Neural progenitor cell (in vitro differentiated cells): Measurements from ENCODE around the gene ENC1. TPM values are rescaled to one million over a fixed set of nuclear protein-coding genes. Genes with fewer than 3 reads are reported as not detected.
A peak's percentile ranks its signal among the peaks of the same experiment; 100 is the strongest.

Source experiments
- DNase-seq: peaks from one replicate; pipeline ENCODE4 v3.0.0-alpha.2; 2016; ENCODE audit warnings: low spot score
- H2AFZ ChIP-seq: fragments of 200-600 bp; sonication (generic); replicated peaks from 2 replicates; pipeline ENCODE4 v1.6.1; 2016; ENCODE audit warnings: antibody characterized with exemption
- H3F3A ChIP-seq: fragments of 200-600 bp; sonication (generic); 2 replicates; pipeline ENCODE4 v1.6.1; 2016; ENCODE audit warnings: antibody characterized with exemption, low read depth
- H3K27ac ChIP-seq: fragments of 200-600 bp; sonication (generic); 2 replicates; pipeline ENCODE4 v1.5.1; 2016; ENCODE audit warnings: mild to moderate bottlenecking
- H3K27me3 ChIP-seq: fragments of 200-600 bp; sonication (generic); 2 replicates; pipeline ENCODE4 v1.6.1; 2016; ENCODE audit warnings: mild to moderate bottlenecking, moderate library complexity
- H3K36me3 ChIP-seq: fragments of 200-600 bp; sonication (generic); 2 replicates; pipeline ENCODE4 v1.5.1; 2016
- H3K4me1 ChIP-seq: fragments of 200-600 bp; sonication (generic); 2 replicates; pipeline ENCODE4 v1.6.1; 2016; ENCODE audit warnings: mixed run types
- H3K4me2 ChIP-seq: fragments of 200-600 bp; sonication (generic); 2 replicates; pipeline ENCODE4 v1.6.1; 2016
- H3K4me3 ChIP-seq: fragments of 200-600 bp; sonication (generic); 2 replicates; pipeline ENCODE4 v1.5.1; 2016
- H3K79me2 ChIP-seq: fragments of 200-600 bp; sonication (generic); 2 replicates; pipeline ENCODE4 v1.6.1; 2016; ENCODE audit warnings: low read depth
- H3K9ac ChIP-seq: fragments of 200-600 bp; sonication (generic); 2 replicates; pipeline ENCODE4 v1.6.1; 2016
- H3K9me3 ChIP-seq: fragments of 200-600 bp; sonication (generic); 2 replicates; pipeline ENCODE4 v1.5.1; 2016; ENCODE audit warnings: low read depth
- H4K20me1 ChIP-seq: fragments of 200-600 bp; sonication (generic); 2 replicates; pipeline ENCODE4 v1.6.1; 2016; ENCODE audit warnings: low read depth
- H3K27ac Mint-ChIP-seq: 3 replicates; pipeline ENCODE4 v1.8.0; 2021; ENCODE audit warnings: mixed read lengths
- H3K27me3 Mint-ChIP-seq: 2 replicates; pipeline ENCODE4 v1.8.0; 2022; ENCODE audit warnings: low read depth, mild to moderate bottlenecking, inconsistent platforms, moderate library complexity, mixed read lengths; ENCODE audit not compliant: insufficient read depth
- H3K36me3 Mint-ChIP-seq: 3 replicates; pipeline ENCODE4 v1.8.0; 2021; ENCODE audit warnings: mixed read lengths
- H3K4me1 Mint-ChIP-seq: 3 replicates; pipeline ENCODE4 v1.8.0; 2021; ENCODE audit warnings: mixed read lengths
- H3K4me3 Mint-ChIP-seq: 3 replicates; pipeline ENCODE4 v1.8.0; 2021; ENCODE audit warnings: mild to moderate bottlenecking, moderate library complexity, mixed read lengths
- H3K9me3 Mint-ChIP-seq: 3 replicates; pipeline ENCODE4 v1.8.0; 2020; ENCODE audit warnings: mixed read lengths
- CTCF ChIP-seq: fragments of 200-600 bp; sonication (generic); IDR thresholded peaks from 2 replicates; pipeline ENCODE4 v1.5.1; 2017; ENCODE audit warnings: antibody characterized with exemption, mild to moderate bottlenecking
- EZH2 ChIP-seq: fragments of 200-600 bp; sonication (generic); IDR thresholded peaks from 2 replicates; pipeline ENCODE4 v1.6.1; 2017; ENCODE audit warnings: antibody characterized with exemption, mild to moderate bottlenecking, moderate library complexity
- EZH2phosphoT487 ChIP-seq: fragments of 200-600 bp; sonication (generic); IDR thresholded peaks from 2 replicates; pipeline ENCODE4 v1.6.1; 2017; ENCODE audit warnings: antibody characterized with exemption
- total RNA-seq: library from RNA; depleted of rRNA; stranded (reverse); fragments of >200 nt; gene quantifications from 2 replicates; pipeline ENCODE4 v1.2.3, GENCODE V29; 2015; ENCODE audit warnings: low replicate concordance

ENC1 gene
- total RNA-seq, 1 donor from 2014 or later: 73.8 TPM

- peaks cover 8% of the 10 kb centered on the region for H3K36me3 Mint-ChIP-seq
- Histone ChIP-seq H2AFZ (no peak overlapping the region), H3K4me1 (peaks cover 43% of the 10 kb centered on the region), H3F3A (peaks cover 36% of the 10 kb centered on the region), H3K27ac (no peak overlapping the region), H3K27me3 (no peaks in the 10 kb centered on the region), H4K20me1 (peaks cover 13% of the 10 kb centered on the region), H3K4me3 (no peak overlapping the region), H3K36me3 (peaks cover 3% of the 10 kb centered on the region), H3K9me3 (no peaks in the 10 kb centered on the region), H3K4me2 (peak overlapping the region; percentile 46), H3K9ac (no peak overlapping the region), H3K79me2 (peaks cover 15% of the 10 kb centered on the region)
- no peak for DNase-seq
- H3K27ac Mint-ChIP-seq: peak overlapping the region; percentile 88
- peaks cover 7% of the 10 kb centered on the region for H3K27me3 Mint-ChIP-seq
- H3K4me3 Mint-ChIP-seq: no peak overlapping the region
- TF ChIP-seq CTCF (no peak), EZH2 (no peak), EZH2phosphoT487 (no peak)
- H3K9me3 Mint-ChIP-seq: peaks cover 10% of the 10 kb centered on the region
- H3K4me1 Mint-ChIP-seq: peaks cover 75% of the 10 kb centered on the region
These were observed 16.6 kb downstream of the ENC1 start for GRCh38 chr5:74623748-74624408.

- no peaks in the 10 kb centered on the region for H3K9me3 ChIP-seq
- H3K4me1 Mint-ChIP-seq: peaks cover 68% of the 10 kb centered on the region
- DNase-seq: peak; percentile 52
- H4K20me1 ChIP-seq: peaks cover 6% of the 10 kb centered on the region
- peaks cover 7% of the 10 kb centered on the region for H3K27me3 Mint-ChIP-seq
- H3K36me3 Mint-ChIP-seq: peaks cover 8% of the 10 kb centered on the region
- H3K79me2 ChIP-seq: peaks cover 8% of the 10 kb centered on the region
- H3K4me3 Mint-ChIP-seq: peak overlapping the region; percentile 20
- H2AFZ ChIP-seq: no peak overlapping the region
- peaks cover 28% of the 10 kb centered on the region for H3F3A ChIP-seq
- no peak overlapping the region for H3K4me3 ChIP-seq
- no peaks in the 10 kb centered on the region for H3K27me3 ChIP-seq
- no peak overlapping the region for H3K9ac ChIP-seq
- no peak overlapping the region for H3K27ac ChIP-seq
- H3K4me1 ChIP-seq: peaks cover 35% of the 10 kb centered on the region
- H3K27ac Mint-ChIP-seq: peak overlapping the region; percentile 88
- peaks cover 10% of the 10 kb centered on the region for H3K9me3 Mint-ChIP-seq
- no peak for TF ChIP-seq CTCF
- TF ChIP-seq EZH2phosphoT487: no peak
- TF ChIP-seq EZH2: no peak
- H3K4me2 ChIP-seq: peak overlapping the region; percentile 46
- H3K36me3 ChIP-seq: peaks cover 3% of the 10 kb centered on the region
These were observed 17.4 kb downstream of the ENC1 start for GRCh38 chr5:74623006-74623611.

- H3K9me3 Mint-ChIP-seq: peaks cover 10% of the 10 kb centered on the region
These were observed 18.4 kb downstream of the ENC1 start for GRCh38 chr5:74622122-74622521.

More at GRCh38 chr5:74622122-74622521, 18.4 kb downstream of the ENC1 start:
- peak overlapping the region; percentile 88 for H3K27ac Mint-ChIP-seq
- H3K36me3 Mint-ChIP-seq: peaks cover 8% of the 10 kb centered on the region
- peaks cover 7% of the 10 kb centered on the region for H3K27me3 Mint-ChIP-seq
- H3K4me3 Mint-ChIP-seq: no peak overlapping the region
- Histone ChIP-seq H3K4me1 (peaks cover 35% of the 10 kb centered on the region), H3K9ac (no peak overlapping the region), H3K4me3 (no peak overlapping the region), H3K4me2 (peak overlapping the region; percentile 46), H3K27ac (no peak overlapping the region), H2AFZ (no peak overlapping the region), H3K9me3 (no peaks in the 10 kb centered on the region), H3F3A (peaks cover 22% of the 10 kb centered on the region), H3K36me3 (peaks cover 3% of the 10 kb centered on the region), H3K79me2 (peaks cover under 1% of the 10 kb centered on the region), H3K27me3 (no peaks in the 10 kb centered on the region), H4K20me1 (no peaks in the 10 kb centered on the region)
- no peak for TF ChIP-seq EZH2phosphoT487
- TF ChIP-seq CTCF: no peak
- TF ChIP-seq EZH2: no peak
- no peak for DNase-seq
- peaks cover 60% of the 10 kb centered on the region for H3K4me1 Mint-ChIP-seq
